ENCODE measurements around the gene TJP1. TPM values are rescaled to one million over a fixed set of nuclear protein-coding genes. Genes with fewer than 3 reads are reported as not detected.
A peak's percentile ranks its signal among the peaks of the same experiment; 100 is the strongest.
"Not testable (repeated sequence)": the region's sequence is repeated elsewhere in the genome, so short reads cannot be mapped to it uniquely, and the experiment has no call there.

TJP1 gene
- polyA plus RNA-seq, 6 donors from 2014 or later, result not detected

DNA sequence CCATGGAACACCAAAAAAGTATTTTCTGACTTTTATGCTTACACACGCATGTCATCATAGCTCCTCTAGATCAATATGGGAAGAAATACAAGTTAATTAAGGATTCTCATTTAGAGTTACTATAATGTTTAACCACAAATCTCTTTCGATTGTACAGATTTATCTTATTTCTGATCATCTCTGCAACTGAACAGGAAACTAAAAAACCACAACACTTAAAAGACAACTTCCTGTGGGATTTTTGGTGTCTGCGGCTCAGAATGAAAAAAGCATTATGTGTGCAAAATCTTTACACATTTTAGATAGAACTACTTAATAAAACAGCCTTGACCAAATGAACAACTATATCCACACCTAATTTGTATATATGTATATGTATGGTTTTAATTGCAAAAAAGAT, 3.0 kb upstream of the TJP1 start:
- ATAC-seq (ENCODE audit: low read depth in 2 of 2) (no peak), DNase-seq (no peak)
- Mint-ChIP-seq H3K9me3 (peaks cover 4 to 25% (median 16%) of the 10 kb centered on the region in 7 donors), H3K4me1 (peaks cover 0 to 8% (median 5%) of the 10 kb centered on the region in 3 donors), H3K27me3 (peaks cover 21 to 42% (median 34%) of the 10 kb centered on the region in 3 donors), H3K36me3 (peaks cover 0 to 8% of the 10 kb centered on the region in 2 donors), H3K4me3 (no peak overlapping the region), H3K27ac (no peak overlapping the region)

DNA sequence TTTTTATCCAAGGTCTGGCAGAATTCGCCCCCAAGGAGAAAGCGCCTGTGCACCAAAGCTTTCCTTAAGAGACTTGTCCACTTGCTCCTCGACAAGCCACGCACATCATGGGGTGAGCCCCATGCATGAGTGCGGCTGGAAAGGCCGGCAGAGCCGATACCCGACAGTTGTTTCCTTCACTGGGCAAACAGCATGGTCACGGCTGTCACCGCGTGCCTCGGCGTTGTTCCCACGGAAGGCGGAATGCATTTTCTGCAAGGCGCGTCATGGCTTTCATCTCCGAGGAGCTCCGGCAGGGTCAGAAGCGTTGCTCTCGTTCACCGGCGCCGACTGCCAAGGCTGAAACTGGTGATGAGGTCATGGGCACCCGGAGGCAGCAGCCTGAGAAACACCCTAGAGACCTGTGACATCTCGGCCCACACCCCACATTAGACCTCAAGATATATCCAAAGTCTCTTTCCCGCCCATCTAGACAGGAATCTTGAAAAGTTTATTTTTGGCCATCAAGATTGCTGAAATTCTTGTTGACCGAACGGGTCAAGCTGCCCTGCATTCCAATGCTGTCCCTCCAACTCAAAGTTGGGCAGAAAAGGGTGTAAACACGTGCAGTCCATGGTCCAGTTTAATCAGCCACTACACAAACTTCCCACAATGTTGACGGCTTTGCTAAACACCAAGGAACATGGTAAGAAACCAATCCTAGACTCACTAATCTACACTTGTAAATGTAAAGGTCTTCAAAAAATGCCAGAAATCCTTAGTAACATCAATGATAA, 604 bp upstream of the TJP1 start:
- DNase-seq, result no peak
- peaks cover 27 to 48% (median 39%) of the 10 kb centered on the region in 3 donors for H3K27me3 Mint-ChIP-seq
- H3K4me3 Mint-ChIP-seq, result peak overlapping the region in 7 of 8 donors; percentile 26 to 70 (median 54)
- peaks cover 4 to 33% (median 22%) of the 10 kb centered on the region in 7 donors for H3K9me3 Mint-ChIP-seq
- peak overlapping the region in 1 of 6 donors; percentile 84 for H3K27ac Mint-ChIP-seq
- peaks cover 0 to 8% (median 5%) of the 10 kb centered on the region in 3 donors for H3K4me1 Mint-ChIP-seq
- H3K36me3 Mint-ChIP-seq, result peaks cover 0 to 8% of the 10 kb centered on the region in 2 donors
- ATAC-seq (ENCODE audit: low read depth in 2 of 2), result no peak

DNA sequence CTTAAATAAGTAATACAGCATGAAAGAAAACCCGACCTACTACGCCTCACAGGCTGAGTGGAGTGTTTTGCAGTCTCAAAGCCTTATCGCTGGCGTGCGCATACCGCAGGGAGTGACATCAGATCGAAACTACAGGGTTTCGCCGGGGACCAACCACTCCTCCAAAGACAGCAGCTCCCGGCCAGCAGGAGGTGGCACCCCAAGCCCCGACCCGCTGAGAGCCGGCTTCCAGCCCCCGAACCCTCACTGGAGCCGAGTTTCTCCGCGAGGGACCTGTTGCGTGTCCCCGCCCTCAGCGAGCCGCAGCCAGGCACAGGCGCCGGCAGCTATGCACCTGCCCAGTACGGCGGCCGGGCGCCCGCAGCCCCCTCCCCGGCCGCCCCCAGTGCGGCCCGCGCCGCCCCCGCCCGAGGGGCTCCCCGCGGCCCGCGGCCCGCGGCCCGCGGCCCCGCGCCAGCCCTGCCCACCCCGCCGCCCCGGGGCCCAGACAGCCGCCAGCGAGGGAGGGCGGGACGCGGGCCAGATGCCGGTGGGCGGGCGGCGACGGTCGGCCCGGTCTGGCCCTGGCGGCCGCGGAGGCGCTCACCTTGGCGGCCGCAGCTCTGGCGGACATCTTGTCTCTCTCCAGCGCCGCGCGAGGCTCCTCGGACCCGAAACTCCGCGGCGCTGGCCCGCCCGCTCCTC, 710 bp downstream of the TJP1 start:
- Mint-ChIP-seq H3K36me3 (peaks cover 0 to 8% of the 10 kb centered on the region in 2 donors), H3K9me3 (peaks cover 5 to 43% (median 25%) of the 10 kb centered on the region in 7 donors)

DNA sequence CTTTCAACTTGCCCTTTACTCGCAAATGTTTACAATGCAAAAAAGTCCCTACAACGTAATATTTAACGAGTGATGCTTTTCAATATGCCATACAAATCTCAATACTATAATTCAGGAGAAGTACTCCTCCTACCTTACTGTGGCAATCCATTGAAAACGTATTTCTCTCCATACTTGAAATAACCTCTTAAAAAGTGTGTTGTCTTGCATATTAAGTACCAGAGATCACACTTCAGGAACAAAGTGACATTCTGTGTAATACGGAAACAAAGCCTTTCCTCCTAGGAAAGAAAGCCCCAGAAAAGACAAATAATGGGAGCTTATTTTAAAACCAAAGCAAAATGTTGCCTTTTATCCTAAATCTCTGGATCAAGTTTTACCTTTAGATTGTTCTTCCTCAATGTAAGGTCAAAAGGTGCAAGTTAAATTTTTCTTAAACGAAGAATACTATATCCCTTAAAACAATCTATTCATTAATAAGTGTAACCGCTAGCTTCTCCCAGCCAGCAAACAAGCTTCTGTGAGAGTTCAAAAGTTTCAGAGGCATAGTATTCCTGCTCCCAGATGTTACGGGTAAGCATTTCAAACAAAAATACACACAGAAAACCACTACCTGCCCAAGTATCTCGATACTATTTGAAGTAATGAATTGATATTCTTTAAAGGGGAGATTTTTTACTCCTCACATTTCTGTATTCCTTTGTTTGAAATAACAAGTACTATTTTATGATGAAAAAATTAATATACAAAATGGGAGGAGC, 1.7 kb downstream of the TJP1 start:
- Mint-ChIP-seq H3K27me3 (peaks cover 37 to 49% (median 42%) of the 10 kb centered on the region in 3 donors), H3K27ac (no peak overlapping the region), H3K4me3 (peak overlapping the region in 2 of 8 donors; percentile 15 to 83), H3K36me3 (peaks cover 0 to 8% of the 10 kb centered on the region in 2 donors), H3K9me3 (peaks cover 0 to 38% (median 24%) of the 10 kb centered on the region in 7 donors), H3K4me1 (peaks cover 0 to 8% (median 0%) of the 10 kb centered on the region in 3 donors)
- DNase-seq, result no peak
- no peak for ATAC-seq (ENCODE audit: low read depth in 2 of 2)

More for the DNA sequence above, 710 bp downstream of the TJP1 start:
- H3K27ac Mint-ChIP-seq, result no peak overlapping the region
- peak; percentile 2 for DNase-seq
- H3K27me3 Mint-ChIP-seq, result peaks cover 36 to 48% (median 39%) of the 10 kb centered on the region in 3 donors
- no peak for ATAC-seq (ENCODE audit: low read depth in 2 of 2)
- H3K4me3 Mint-ChIP-seq, result peak overlapping the region in 6 of 8 donors; percentile 40 to 83 (median 75)
- H3K4me1 Mint-ChIP-seq, result peaks cover 0 to 8% (median 4%) of the 10 kb centered on the region in 3 donors

DNA sequence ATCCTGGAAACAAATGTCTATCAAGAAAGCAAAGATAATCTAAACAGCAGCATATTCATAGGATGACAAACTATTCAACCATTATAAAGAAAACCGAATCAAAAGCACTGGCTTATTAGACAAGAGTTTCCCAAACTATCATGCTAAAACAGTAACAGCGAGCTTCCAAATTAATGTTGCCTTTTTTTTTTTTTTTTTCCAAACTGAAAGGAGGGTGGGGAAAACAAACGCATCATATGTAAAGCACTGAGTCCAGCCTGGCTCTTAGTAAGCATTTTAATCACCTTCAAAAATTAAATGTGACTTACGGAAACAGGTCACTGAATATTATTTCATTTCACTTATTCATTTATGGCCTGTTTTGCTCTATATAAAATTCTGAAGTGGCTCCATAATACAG, 2.3 kb downstream of the TJP1 start:
- peaks cover 0 to 8% (median 0%) of the 10 kb centered on the region in 3 donors for H3K4me1 Mint-ChIP-seq
- ATAC-seq (ENCODE audit: low read depth in 2 of 2), result no peak
- peaks cover 43 to 54% (median 46%) of the 10 kb centered on the region in 3 donors for H3K27me3 Mint-ChIP-seq

DNA sequence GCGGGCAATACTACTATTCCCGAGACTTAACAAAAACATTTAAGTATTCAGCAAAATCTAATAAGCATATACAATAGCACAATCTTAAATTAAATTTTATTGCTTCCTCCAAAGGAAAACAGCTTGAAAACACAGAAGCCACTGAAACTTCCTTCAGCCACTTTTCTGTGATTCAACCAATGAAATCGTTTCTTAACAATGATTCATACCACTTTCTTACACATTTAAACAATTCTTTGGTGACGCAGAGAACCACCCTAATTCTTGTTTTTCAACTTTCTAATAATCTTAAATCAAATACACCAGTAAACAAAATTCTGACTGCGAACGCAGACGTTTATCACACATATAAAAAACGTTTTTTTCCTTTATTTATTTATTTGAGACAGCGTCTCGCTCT, 4.1 kb downstream of the TJP1 start:
- peaks cover 53 to 66% (median 56%) of the 10 kb centered on the region in 3 donors for H3K27me3 Mint-ChIP-seq
- H3K4me1 Mint-ChIP-seq, result peaks cover 0 to 7% (median 0%) of the 10 kb centered on the region in 3 donors
- H3K27ac Mint-ChIP-seq, result no peak overlapping the region

More for the DNA sequence above, 2.3 kb downstream of the TJP1 start:
- no peak for DNase-seq
- H3K36me3 Mint-ChIP-seq, result peaks cover 0 to 8% of the 10 kb centered on the region in 2 donors
- peak overlapping the region in 1 of 8 donors; percentile 2 for H3K4me3 Mint-ChIP-seq
- H3K9me3 Mint-ChIP-seq, result peaks cover 0 to 38% (median 18%) of the 10 kb centered on the region in 7 donors
- H3K27ac Mint-ChIP-seq, result no peak overlapping the region

DNA sequence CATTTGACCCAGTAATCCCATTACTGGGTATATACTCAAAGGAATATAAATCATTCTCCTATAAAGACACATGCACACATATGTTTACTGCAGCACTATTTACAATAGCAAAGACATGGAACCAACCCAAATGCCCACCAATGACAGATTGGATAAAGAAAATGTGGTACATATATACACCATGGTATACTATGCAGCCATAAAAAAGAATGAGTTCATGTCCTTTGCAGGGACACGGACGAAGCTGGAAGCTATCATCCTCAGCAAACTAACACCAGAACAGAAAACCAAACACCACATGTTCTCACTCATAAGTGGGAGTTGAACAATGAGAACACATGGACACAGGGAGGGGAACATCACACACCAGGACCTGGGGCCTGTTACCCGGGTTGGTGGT, 4.8 kb downstream of the TJP1 start:
- not testable (repeated sequence) for H3K36me3 Mint-ChIP-seq; H3K27ac Mint-ChIP-seq; H3K4me3 Mint-ChIP-seq; DNase-seq; H3K4me1 Mint-ChIP-seq; ATAC-seq (ENCODE audit: low read depth in 2 of 2)
- H3K27me3 Mint-ChIP-seq, result peaks cover 52 to 64% (median 60%) of the 10 kb centered on the region in 3 donors
- peaks cover 0 to 34% (median 10%) of the 10 kb centered on the region in 7 donors for H3K9me3 Mint-ChIP-seq

More for the DNA sequence above, 4.1 kb downstream of the TJP1 start:
- Mint-ChIP-seq H3K9me3 (peaks cover 0 to 36% (median 16%) of the 10 kb centered on the region in 7 donors), H3K36me3 (peaks cover 0 to 5% of the 10 kb centered on the region in 2 donors), H3K4me3 (no peak overlapping the region)
- ATAC-seq (ENCODE audit: low read depth in 2 of 2) (no peak), DNase-seq (no peak)

DNA sequence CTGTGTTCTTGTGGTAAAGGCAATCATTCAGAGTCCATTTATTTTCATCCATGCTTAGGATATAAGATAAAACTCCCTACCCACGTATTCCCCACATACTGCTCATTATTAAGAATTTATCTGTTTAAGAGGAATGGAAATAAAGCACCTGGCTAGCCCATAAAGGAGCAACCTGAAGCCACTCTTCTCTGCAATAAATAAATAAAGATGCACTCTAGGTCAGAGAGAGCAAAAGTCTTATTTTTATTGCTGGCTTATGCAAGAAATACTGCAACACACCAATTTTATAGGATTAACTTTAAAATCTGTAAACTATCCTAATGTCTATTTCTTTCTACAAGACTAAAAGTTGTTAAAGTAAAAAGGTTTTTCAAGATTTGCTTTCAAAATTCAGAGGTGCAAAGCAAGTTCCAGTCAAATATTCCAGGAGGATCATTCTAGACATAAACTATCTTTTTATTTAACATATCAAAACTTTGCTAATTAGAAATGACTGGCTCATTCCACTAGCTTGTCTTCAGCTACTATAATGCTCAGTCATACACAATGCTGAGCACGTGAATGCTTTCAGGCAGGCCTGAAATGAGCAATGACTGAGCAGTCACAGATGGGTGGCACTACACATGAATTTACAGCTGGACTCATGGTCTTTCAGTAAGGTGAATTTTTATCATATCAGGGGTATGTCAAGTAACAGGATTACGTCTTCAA, 7.1 kb downstream of the TJP1 start:
- H3K36me3 Mint-ChIP-seq, result no peaks in the 10 kb centered on the region
- peaks cover 5 to 34% (median 10%) of the 10 kb centered on the region in 7 donors for H3K9me3 Mint-ChIP-seq
- no peak overlapping the region for H3K4me3 Mint-ChIP-seq
- DNase-seq, result no peak
- no peaks in the 10 kb centered on the region for H3K4me1 Mint-ChIP-seq
- ATAC-seq (ENCODE audit: low read depth in 2 of 2), result no peak
- H3K27ac Mint-ChIP-seq, result no peak overlapping the region
- peaks cover 67 to 79% (median 70%) of the 10 kb centered on the region in 3 donors for H3K27me3 Mint-ChIP-seq

DNA sequence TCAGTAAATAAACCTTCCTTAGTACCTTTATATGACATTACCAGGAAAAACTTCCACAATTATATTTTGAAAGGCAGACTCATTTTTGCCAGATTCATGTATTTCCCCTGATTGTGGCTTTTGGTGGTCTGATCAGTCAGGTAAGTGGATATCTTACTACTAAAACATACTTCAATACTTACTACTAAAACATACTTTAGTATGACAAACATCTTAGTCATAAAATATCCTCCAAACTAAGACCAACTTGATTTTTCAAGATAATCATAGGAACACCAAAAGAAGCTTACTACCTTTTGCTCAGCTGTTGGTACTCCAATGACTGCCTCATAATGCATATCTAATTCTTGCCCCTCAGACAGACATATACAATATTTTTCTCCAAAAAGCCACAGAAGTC, 9.3 kb downstream of the TJP1 start:
- ATAC-seq (ENCODE audit: low read depth in 2 of 2) (no peak), DNase-seq (no peak)
- H3K27ac Mint-ChIP-seq, result no peak overlapping the region
- peaks cover 56 to 67% (median 58%) of the 10 kb centered on the region in 3 donors for H3K27me3 Mint-ChIP-seq
- H3K9me3 Mint-ChIP-seq, result peaks cover 3 to 24% (median 9%) of the 10 kb centered on the region in 7 donors
- no peak overlapping the region for H3K4me3 Mint-ChIP-seq
- H3K36me3 Mint-ChIP-seq, result no peaks in the 10 kb centered on the region
- no peaks in the 10 kb centered on the region for H3K4me1 Mint-ChIP-seq

DNA sequence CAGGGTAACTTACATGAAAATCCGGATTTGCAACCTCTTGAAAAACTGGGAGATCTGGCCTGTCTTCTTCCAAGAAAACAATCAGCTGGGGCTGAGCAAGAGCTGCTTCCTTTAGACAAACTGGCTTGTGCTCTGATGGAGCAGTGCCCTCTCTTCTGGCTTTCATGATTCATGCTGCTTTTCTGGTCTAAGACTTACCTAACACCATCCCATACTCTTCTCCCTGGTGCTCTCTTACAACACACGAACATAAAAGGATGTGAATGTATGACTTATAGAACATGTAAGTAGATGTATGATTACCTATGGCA, 9.9 kb downstream of the TJP1 start:
- Mint-ChIP-seq H3K27ac (no peak overlapping the region), H3K9me3 (peaks cover 3 to 20% (median 7%) of the 10 kb centered on the region in 7 donors), H3K4me1 (no peaks in the 10 kb centered on the region), H3K36me3 (no peaks in the 10 kb centered on the region), H3K27me3 (peaks cover 55 to 67% (median 55%) of the 10 kb centered on the region in 3 donors), H3K4me3 (no peak overlapping the region)
- DNase-seq (no peak), ATAC-seq (ENCODE audit: low read depth in 2 of 2) (no peak)

DNA sequence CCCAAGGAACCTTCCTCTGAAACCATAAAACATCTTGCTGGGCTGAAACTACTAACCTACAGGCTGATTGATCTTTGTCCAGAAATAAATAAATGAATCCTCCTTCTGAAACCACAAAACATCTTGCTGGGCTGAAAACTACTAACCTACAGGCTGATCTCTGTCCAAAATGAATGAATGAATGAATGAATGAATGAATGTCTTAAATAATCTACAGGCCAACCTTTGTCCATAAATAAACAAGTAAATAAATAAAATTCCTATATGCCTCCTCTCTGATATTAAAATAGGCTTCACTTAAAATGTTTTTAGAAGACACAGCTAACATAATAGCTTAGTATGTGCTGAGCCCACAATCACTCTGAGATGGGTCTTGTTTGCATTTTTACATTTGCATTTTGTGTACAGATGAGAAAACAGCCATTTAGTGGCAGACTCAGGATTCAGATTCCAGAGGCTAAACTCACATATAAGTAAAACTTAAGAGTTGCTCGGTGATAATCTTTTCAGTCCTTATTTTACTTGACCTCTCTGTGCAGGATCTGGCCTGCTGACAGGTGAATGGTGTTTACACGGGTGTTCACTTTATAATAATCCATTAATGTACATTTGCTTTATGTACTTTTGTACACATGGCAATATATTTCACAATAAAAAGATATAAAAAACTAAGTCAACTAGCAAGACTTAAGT, 10.4 kb downstream of the TJP1 start:
- H3K27me3 Mint-ChIP-seq, result peaks cover 50 to 64% (median 55%) of the 10 kb centered on the region in 3 donors
- H3K9me3 Mint-ChIP-seq, result peaks cover 3 to 15% (median 5%) of the 10 kb centered on the region in 7 donors

DNA sequence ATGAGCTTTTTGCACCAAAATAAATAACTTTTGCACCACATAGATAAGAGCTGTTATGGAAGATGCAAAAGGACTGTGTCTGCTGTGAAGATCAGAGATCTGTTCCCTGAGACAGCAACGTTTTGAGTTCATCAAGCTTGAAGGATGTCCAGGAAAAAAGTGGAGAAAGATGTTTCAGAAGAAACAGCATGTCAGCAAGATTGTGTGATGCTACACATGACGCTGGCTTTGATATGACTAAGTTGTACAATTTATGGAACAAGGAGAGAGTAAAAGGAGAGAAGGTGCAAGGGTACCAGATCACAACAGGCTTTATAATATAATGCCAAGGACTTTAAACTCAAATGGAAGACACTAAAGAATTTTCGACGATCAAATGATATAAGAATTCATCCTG, 16.6 kb downstream of the TJP1 start:
- Mint-ChIP-seq H3K4me3 (no peak overlapping the region), H3K27me3 (peaks cover 35 to 58% (median 56%) of the 10 kb centered on the region in 3 donors), H3K4me1 (no peaks in the 10 kb centered on the region), H3K9me3 (peaks cover 0 to 6% (median 3%) of the 10 kb centered on the region in 7 donors), H3K27ac (no peak overlapping the region), H3K36me3 (no peaks in the 10 kb centered on the region)
- DNase-seq (no peak), ATAC-seq (ENCODE audit: low read depth in 2 of 2) (no peak)

More for the DNA sequence above, 10.4 kb downstream of the TJP1 start:
- DNase-seq (no peak), ATAC-seq (ENCODE audit: low read depth in 2 of 2) (no peak)
- Mint-ChIP-seq H3K36me3 (no peaks in the 10 kb centered on the region), H3K4me1 (no peaks in the 10 kb centered on the region), H3K4me3 (no peak overlapping the region), H3K27ac (no peak overlapping the region)

All from naive B cell (primary cell).